Transverse colon (tissue), 4 donors: ENCODE measurements around the gene MEAF6. TPM values are rescaled to one million over a fixed set of nuclear protein-coding genes. Genes with fewer than 3 reads are reported as not detected.

Source experiments
- DNase-seq: peaks from one replicate; pipeline ENCODE4 v3.0.0-alpha.2; 2019
- H3K27ac ChIP-seq, 4 donors: fragments of 200-600 bp; sonication (generic); 2 replicates each; pipeline ENCODE4 v1.5.1; 2016 to 2018; ENCODE audit warnings: inconsistent platforms in 4 of 4
- H3K27me3 ChIP-seq: fragments of 200-600 bp; sonication (generic); 2 replicates; pipeline ENCODE4 v1.5.1; 2017; ENCODE audit warnings: inconsistent platforms
- H3K36me3 ChIP-seq, 4 donors: fragments of 200-600 bp; sonication (generic); 2 replicates each; pipeline ENCODE4 v1.5.1; 2017 to 2019; ENCODE audit warnings: inconsistent platforms in 4 of 4
- H3K4me1 ChIP-seq, 4 donors: fragments of 200-600 bp; sonication (generic); 2 replicates each; pipeline ENCODE4 v1.5.1; 2017 to 2020; ENCODE audit warnings: inconsistent platforms in 4 of 4
- H3K4me3 ChIP-seq, 4 donors: fragments of 200-600 bp; sonication (generic); 1 replicate in 1 of 4; 2 replicates in 3 of 4; pipeline versions ENCODE4 v1.5.1 to v1.6.1; 2017 to 2019; ENCODE audit warnings: inconsistent platforms in 4 of 4
- H3K9me3 ChIP-seq, 2 donors: fragments of 200-600 bp; sonication (generic); 2 replicates each; pipeline ENCODE4 v1.5.1; 2017 to 2019; ENCODE audit warnings: inconsistent platforms in 2 of 2
- CTCF ChIP-seq, 5 experiments: fragments of 200-600 bp in 3 of 5; fragments of 450-650 bp in 2 of 5; sonication (generic) in 3 of 5; IDR thresholded peaks; 1 replicate in 2 of 5; 2 replicates in 3 of 5; pipeline ENCODE4 v1.5.1; 2016 to 2017; ENCODE audit warnings: antibody characterized with exemption in 5 of 5, inconsistent platforms in 3 of 5, mild to moderate bottlenecking in 2 of 5, moderate library complexity in 1 of 5
- EP300 ChIP-seq: sonication (generic); formaldehyde crosslinking; IDR thresholded peaks from one replicate; pipeline ENCODE4 v1.6.1; 2017; ENCODE audit warnings: antibody characterized with exemption, low read depth
- POLR2A ChIP-seq: fragments of 450-650 bp; IDR thresholded peaks from one replicate; pipeline ENCODE4 v1.6.1; 2016; ENCODE audit warnings: antibody characterized with exemption, mild to moderate bottlenecking, moderate library complexity
- POLR2AphosphoS5 ChIP-seq, 3 donors: sonication (generic); formaldehyde crosslinking; IDR thresholded peaks; one replicate each; pipeline ENCODE4 v1.6.1; 2016; ENCODE audit warnings: antibody characterized with exemption in 3 of 3
- WGBS, 2 donors: methylation state at CpG; one replicate each; pipeline ENCODE4 v1.1.5; 2018; ENCODE audit warnings: low coverage in 1 of 2; 5-methylcytosine and 5-hydroxymethylcytosine counted together
- in situ Hi-C, 4 donors: fragments of 200-750 bp; cut with MboI; loops; one replicate each; pipeline versions ENCODE4 v1.15.0 to v1.15.1; 2017; ENCODE audit warnings: low sequenced_read_pairs in 3 of 4, low pct_ligation_motif_present in 1 of 4, low pct_unique_long_range_greater_than_20kb in 1 of 4
- intact Hi-C: fragments of 100-400 bp; cut with DNase I; formaldehyde crosslinking; loops from one replicate; pipeline ENCODE4 v1.15.1; 2023; ENCODE audit warnings: low total_unique reads
- total RNA-seq, 4 donors: library from RNA; depleted of rRNA; stranded (reverse); fragments of >200 nt; gene quantifications; one replicate each; pipeline ENCODE4 v1.1.0, GENCODE V29; 2016

The MEAF6 gene
- 10 to 100 TPM in 3 of 4 donors, 1 to 10 TPM in 1; 8.2 to 51.9 (median 32.9) TPM for total RNA-seq

- Histone ChIP-seq H3K9me3 (no peaks in the 10 kb centered on the region), H3K36me3 (no peaks in the 10 kb centered on the region), H3K4me3 (peak within 1 kb of the TSS; percentile 73 to 96 (median 92)), H3K27ac (peak within 1 kb of the TSS; percentile 95 to 98 (median 98)), H3K4me1 (peaks cover 10 to 26% (median 13%) of the 10 kb centered on the region in 4 donors), H3K27me3 (no peaks in the 10 kb centered on the region)
- 0% methylated on average over 64 of the region's 100 CpGs; no CpG with 5 or more reads in 1 of the 2 donors for WGBS, 2 donors
- intact Hi-C loops, result loop anchor here (5.0 kb wide), 1 partner anchor 298 kb away; no protein-coding TSS in a partner anchor
- TF ChIP-seq POLR2AphosphoS5 (IDR thresholded peaks at IDR 0.05), result peak; percentile 66 to 85 (median 80)
- TF ChIP-seq POLR2A, result peak; percentile 79
- TF ChIP-seq EP300, result no peak
- peak in 4 of 5 experiments; percentile 61 to 89 (median 70) for TF ChIP-seq CTCF (IDR thresholded peaks at IDR 0.05)
- DNase-seq, result peak; percentile 86
- in situ Hi-C loops, result no loop called here
These were observed at the start of gene MEAF6 for GRCh38 chr1:37514350-37515184. Gene MEAF6, minus strand, starts transcription at chr1:37514766. Its CDS starts 20 bp downstream, at chr1:37514746.

GRCh38 chr1:37562984-37563383 lies 48.4 kb upstream of the MEAF6 start:
- Histone ChIP-seq H3K4me3 (no peak overlapping the region), H3K4me1 (peaks cover 0 to 4% (median 0%) of the 10 kb centered on the region in 4 donors), H3K36me3 (peaks cover 0 to 35% (median 10%) of the 10 kb centered on the region in 4 donors), H3K27me3 (no peaks in the 10 kb centered on the region), H3K9me3 (no peaks in the 10 kb centered on the region), H3K27ac (peak overlapping the region in 1 of 4 donors; percentile 0)
- intact Hi-C loops (loop anchor here (10.0 kb wide), 1 partner anchor 122 kb away; no protein-coding TSS in a partner anchor), in situ Hi-C loops (no loop called here)
- no peak for DNase-seq
- TF ChIP-seq POLR2A (no peak), POLR2AphosphoS5 (IDR thresholded peaks at IDR 0.05) (no peak), CTCF (IDR thresholded peaks at IDR 0.05) (no peak), EP300 (no peak)
- WGBS, 2 donors, result 100% methylated on average over 1 of the region's 1 CpG; no CpG with 5 or more reads in 1 of the 2 donors

- in situ Hi-C loops (no loop called here), intact Hi-C loops (loop anchor here (10.0 kb wide), 1 partner anchor 123 kb away; no protein-coding TSS in a partner anchor)
- Histone ChIP-seq H3K36me3 (peaks cover 0 to 19% (median 3%) of the 10 kb centered on the region in 4 donors), H3K4me1 (peaks cover 4 to 10% (median 7%) of the 10 kb centered on the region in 4 donors), H3K9me3 (no peaks in the 10 kb centered on the region), H3K4me3 (no peak overlapping the region), H3K27me3 (no peaks in the 10 kb centered on the region), H3K27ac (no peak overlapping the region)
- 63 to 88% methylated on average over 5 to 21 of the region's 21 CpGs for WGBS, 2 donors
- no peak for DNase-seq
- TF ChIP-seq POLR2A, result no peak
- peak in 1 of 3 donors; percentile 12 for TF ChIP-seq POLR2AphosphoS5 (IDR thresholded peaks at IDR 0.05)
- TF ChIP-seq EP300, result no peak
- TF ChIP-seq CTCF (IDR thresholded peaks at IDR 0.05), result peak; percentile 37 to 52 (median 45)
These were observed 46.9 kb upstream of the MEAF6 start for GRCh38 chr1:37561133-37562132.
